K562 (cell line): ENCODE measurements around the gene CD14. TPM values are rescaled to one million over a fixed set of nuclear protein-coding genes. Genes with fewer than 3 reads are reported as not detected.
A peak's percentile ranks its signal among the peaks of the same experiment; 100 is the strongest.

Experiments used
- ARHGAP35 ChIP-seq: fragments of 450-650 bp; IDR thresholded peaks from 2 replicates; pipeline ENCODE4 v1.6.1; 2018; ENCODE audit not compliant: partially characterized antibody
- ATF1 ChIP-seq, 2 experiments: fragments of 450-650 bp in 1 of 2; IDR thresholded peaks; 2 replicates each; pipeline ENCODE4 v1.6.1; 2016; ENCODE audit warnings: missing compliant biosample characterization in 1 of 2, missing genetic modification characterization in 1 of 2
- DACH1 ChIP-seq: fragments of 450-650 bp; IDR thresholded peaks from 2 replicates; pipeline ENCODE4 v1.6.1; 2018; ENCODE audit not compliant: partially characterized antibody
- DMBX1 ChIP-seq: fragments of 250-450 bp; sonication (Bioruptor Pico); IDR thresholded peaks from 2 replicates; pipeline ENCODE4 v1.8.0; 2022; ENCODE audit warnings: inconsistent platforms, mild to moderate bottlenecking, moderate library complexity, borderline replicate concordance
- ELF2 ChIP-seq: fragments of 250-450 bp; sonication (Bioruptor Pico); IDR thresholded peaks from 2 replicates; pipeline ENCODE4 v1.5.0; 2021; ENCODE audit warnings: mild to moderate bottlenecking
- ELF4 ChIP-seq: fragments of 450-650 bp; formaldehyde crosslinking; IDR thresholded peaks from 2 replicates; pipeline ENCODE4 v1.4.0; 2022; ENCODE audit warnings: missing genetic modification characterization
- ETV6 ChIP-seq, 3 experiments: fragments of 150-350 bp in 1 of 3; sonication (generic) in 1 of 3; formaldehyde crosslinking in 1 of 3; IDR thresholded peaks; 2 replicates each; pipeline versions ENCODE4 v1.6.1 to v1.8.0; 2014 to 2022; ENCODE audit warnings: borderline replicate concordance in 2 of 3, low read depth in 2 of 3, antibody characterized with exemption in 1 of 3, low read length in 1 of 3, mild to moderate bottlenecking in 1 of 3, missing genetic modification reagents in 1 of 3
- HNRNPL ChIP-seq: fragments of 200-400 bp; formaldehyde crosslinking; IDR thresholded peaks from 2 replicates; pipeline ENCODE4 v1.6.1; 2017; ENCODE audit warnings: low read depth, mild to moderate bottlenecking, low read length
- KLF6 ChIP-seq: fragments of 250-450 bp; sonication (Bioruptor Pico); IDR thresholded peaks from 2 replicates; pipeline ENCODE4 v1.4.0; 2020; ENCODE audit warnings: mild to moderate bottlenecking, moderate library complexity, borderline replicate concordance
- L3MBTL2 ChIP-seq: fragments of 450-650 bp; IDR thresholded peaks from 2 replicates; pipeline ENCODE4 v1.6.1; 2016; ENCODE audit warnings: mild to moderate bottlenecking, moderate library complexity
- MTA1 ChIP-seq: fragments of 450-650 bp; IDR thresholded peaks from 2 replicates; pipeline ENCODE4 v1.6.1; 2017; ENCODE audit warnings: borderline replicate concordance
- MYNN ChIP-seq, 2 experiments: sonication (generic); formaldehyde crosslinking in 1 of 2; IDR thresholded peaks; 2 replicates each; pipeline versions ENCODE4 v1.5.0 to v1.6.1; 2016 to 2020; ENCODE audit warnings: antibody characterized with exemption in 1 of 2, missing genetic modification reagents in 1 of 2
- NFIX ChIP-seq: fragments of 250-450 bp; sonication (Bioruptor Pico); IDR thresholded peaks from 2 replicates; pipeline ENCODE4 v1.4.0; 2020; ENCODE audit warnings: low read depth, mild to moderate bottlenecking, moderate library complexity
- NONO ChIP-seq, 2 experiments: fragments of 200-400 bp in 1 of 2; fragments of 450-650 bp in 1 of 2; formaldehyde crosslinking in 1 of 2; IDR thresholded peaks; 2 replicates each; pipeline ENCODE4 v1.6.1; 2017; ENCODE audit warnings: low read depth in 2 of 2, mild to moderate bottlenecking in 2 of 2, moderate library complexity in 2 of 2, low read length in 1 of 2
- NR2C2 ChIP-seq, 2 experiments: fragments of 200-800 bp in 1 of 2; sonication (Bioruptor generic) in 1 of 2; sonication (generic) in 1 of 2; formaldehyde crosslinking in 1 of 2; IDR thresholded peaks; 2 replicates each; pipeline versions ENCODE4 v1.6.1 to v1.8.0; 2016 to 2022; ENCODE audit warnings: mild to moderate bottlenecking in 1 of 2, missing compliant biosample characterization in 1 of 2, missing genetic modification characterization in 1 of 2, missing genetic modification reagents in 1 of 2
- RFX1 ChIP-seq: fragments of 450-650 bp; IDR thresholded peaks from 2 replicates; pipeline ENCODE4 v1.6.1; 2016; ENCODE audit warnings: mild to moderate bottlenecking, moderate library complexity
- RFX5 ChIP-seq: IDR thresholded peaks from 2 replicates; pipeline ENCODE4 v1.6.1; 2011; ENCODE audit warnings: low read depth, mild to moderate bottlenecking, improper control_type of control experiment, low read length
- SAP30 ChIP-seq: fragments of 200-600 bp; sonication (generic); IDR thresholded peaks from 2 replicates; pipeline ENCODE4 v1.6.1; 2012; ENCODE audit warnings: borderline replicate concordance, low read depth, mild to moderate bottlenecking, moderate library complexity, low read length, control low read depth, inconsistent platforms; ENCODE audit not compliant: insufficient read depth, poor library complexity, severe bottlenecking
- SPI1 ChIP-seq: IDR thresholded peaks from 2 replicates; pipeline ENCODE4 v1.6.1; 2011; ENCODE audit warnings: low read depth, low read length, control low read depth, borderline replicate concordance
- TGIF2 ChIP-seq: sonication (generic); formaldehyde crosslinking; IDR thresholded peaks from 2 replicates; pipeline ENCODE4 v1.8.1; 2022; ENCODE audit warnings: mild to moderate bottlenecking, missing genetic modification reagents, moderate library complexity
- ZNF274 ChIP-seq: IDR thresholded peaks from 2 replicates; pipeline ENCODE4 v1.6.1; 2011; ENCODE audit warnings: low read depth, mild to moderate bottlenecking, low read length, moderate library complexity, borderline replicate concordance
- ZNF766 ChIP-seq: fragments of 200-800 bp; sonication (Bioruptor generic); conservative IDR thresholded peaks from 2 replicates; pipeline ENCODE4 v1.6.1; 2016; ENCODE audit warnings: missing genetic modification characterization, missing compliant biosample characterization
- polyA plus RNA-seq, 8 experiments: library from polyadenylated mRNA; depleted of rRNA in 4 of 8; stranded (reverse) in 5 of 8; unstranded in 3 of 8; fragments of >200 nt; fragmentation: Nextera tagmentation in 2 of 8; fragmentation: Illumina TruSeq in 1 of 8; extraction: Ambion mirVana in 2 of 8; extraction: Trizol in 1 of 8; gene quantifications; 2 replicates each; pipeline versions ENCODE4 v1.2.1 to v1.2.3, GENCODE V29; 2011 to 2014; ENCODE audit warnings: inconsistent platforms in 1 of 8, missing spikeins in 1 of 8
- total RNA-seq, 7 experiments: library from RNA; depleted of rRNA in 6 of 7; stranded (reverse); fragments of >200 nt in 6 of 7; fragmentation: Illumina TruSeq in 2 of 7; extraction: Trizol in 2 of 7; gene quantifications; 2 replicates each; pipeline versions ENCODE4 v1.2.1 to v1.2.3, GENCODE V29; 2011 to 2021; ENCODE audit warnings: low replicate concordance in 1 of 7
- TF ChIP-seq, protein P1 (sequence below): fragments of 450-650 bp; IDR thresholded peaks from 2 replicates; pipeline ENCODE4 v1.6.1; 2016; ENCODE audit warnings: low read depth, mild to moderate bottlenecking, moderate library complexity
- TF ChIP-seq, protein P2 (sequence below): sonication (generic); formaldehyde crosslinking; IDR thresholded peaks from 2 replicates; pipeline ENCODE4 v1.8.0; 2022; ENCODE audit warnings: mild to moderate bottlenecking, missing genetic modification reagents
- TF ChIP-seq, protein P3 (sequence below), 2 experiments: fragments of 250-450 bp in 1 of 2; fragments of 450-650 bp in 1 of 2; sonication (Bioruptor Pico) in 1 of 2; IDR thresholded peaks; 2 replicates each; pipeline versions ENCODE4 v1.6.1 to v1.8.0; 2016 to 2021; ENCODE audit warnings: mild to moderate bottlenecking in 2 of 2, moderate library complexity in 2 of 2, missing compliant biosample characterization in 1 of 2, missing genetic modification characterization in 1 of 2

The CD14 gene
- total and polyA plus RNA-seq, 9 of the 15 experiments (the other 6 are each of a cell fraction or from before 2014, with no cell fraction given), result 0.07 to 0.47 (median 0.14) TPM; not detected in 2

DNA sequence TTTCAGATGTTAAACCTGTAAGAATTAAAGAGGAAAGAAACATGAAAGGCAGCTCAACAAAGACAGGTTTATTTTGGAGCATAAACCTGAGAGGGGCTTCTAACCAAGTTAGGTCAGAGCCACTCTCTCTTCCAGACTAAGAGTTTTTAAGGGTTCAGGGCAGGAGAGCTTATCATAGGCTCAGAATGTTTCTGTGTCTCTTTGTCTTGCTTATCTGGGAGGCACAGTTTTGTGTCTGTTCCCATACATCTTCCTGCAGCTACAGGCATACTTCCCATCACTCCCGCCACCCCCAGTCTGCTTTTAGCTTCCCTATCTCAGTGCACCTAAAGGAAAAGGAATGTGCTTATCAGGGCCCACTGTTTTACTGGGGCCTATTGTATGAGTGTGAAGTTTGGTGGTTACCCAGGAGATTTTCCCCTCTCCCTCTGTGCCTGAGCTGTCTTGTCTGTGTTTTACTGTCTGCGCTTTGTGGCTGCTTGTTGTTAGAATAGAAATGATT lies 21.9 kb downstream of the CD14 start (continued):
- TF ChIP-seq ARHGAP35 (no peak), ZNF274 (peak; percentile 44; the same call in 1 of the 2 replicates), SPI1 (no peak), RFX1 (peak; percentile 69), SAP30 (no peak), ELF4 (CRISPR knock-in tag) (peak; percentile 60; the same call in 1 of the 2 replicates), MTA1 (peak; percentile 81), ELF2 (no peak), ATF1 (CRISPR knock-in tag; IDR thresholded peaks at IDR 0.05) (no peak), ATF1 (tag; IDR thresholded peaks at IDR 0.05) (peak; percentile 30; the same call in 1 of the 2 replicates), DMBX1 (CRISPR knock-in tag) (peak; percentile 92), ETV6 (IDR thresholded peaks at IDR 0.05; ENCODE audit: borderline replicate concordance in 1 of 2, low read depth in 2 of 2, low read length in 1 of 2) (peak; percentile 69 to 87; a peak in 3 of 4 replicates), ETV6 (CRISPR knock-in tag; IDR thresholded peaks at IDR 0.05; ENCODE audit: borderline replicate concordance) (no peak), ZNF766 (CRISPR knock-in tag) (0 out of 2 replicates have a peak, but pooled peaks have one; percentile 45), L3MBTL2 (no peak), NR2C2 (CRISPR knock-in tag; IDR thresholded peaks at IDR 0.05) (no peak), NR2C2 (tag; IDR thresholded peaks at IDR 0.05) (no peak; the same call in 1 of the 2 replicates), KLF6 (CRISPR knock-in tag) (no peak), RFX5 (no peak), TGIF2 (CRISPR knock-in tag) (no peak), NONO (IDR thresholded peaks at IDR 0.05; ENCODE audit: low read depth in 2 of 2, low read length in 1 of 2) (0 out of 4 replicates have a peak, but pooled peaks of 1 of the 2 experiments have one; percentile 42), DACH1 (peak; percentile 8), NFIX (CRISPR knock-in tag) (no peak), HNRNPL (no peak), MYNN (IDR thresholded peaks at IDR 0.05) (peak; percentile 85), MYNN (CRISPR knock-in tag; IDR thresholded peaks at IDR 0.05) (no peak)
- TF ChIP-seq, protein P1, sequence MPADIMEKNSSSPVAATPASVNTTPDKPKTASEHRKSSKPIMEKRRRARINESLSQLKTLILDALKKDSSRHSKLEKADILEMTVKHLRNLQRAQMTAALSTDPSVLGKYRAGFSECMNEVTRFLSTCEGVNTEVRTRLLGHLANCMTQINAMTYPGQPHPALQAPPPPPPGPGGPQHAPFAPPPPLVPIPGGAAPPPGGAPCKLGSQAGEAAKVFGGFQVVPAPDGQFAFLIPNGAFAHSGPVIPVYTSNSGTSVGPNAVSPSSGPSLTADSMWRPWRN, result peak; percentile 70; the same call in 1 of the 2 replicates
- TF ChIP-seq, protein P2, sequence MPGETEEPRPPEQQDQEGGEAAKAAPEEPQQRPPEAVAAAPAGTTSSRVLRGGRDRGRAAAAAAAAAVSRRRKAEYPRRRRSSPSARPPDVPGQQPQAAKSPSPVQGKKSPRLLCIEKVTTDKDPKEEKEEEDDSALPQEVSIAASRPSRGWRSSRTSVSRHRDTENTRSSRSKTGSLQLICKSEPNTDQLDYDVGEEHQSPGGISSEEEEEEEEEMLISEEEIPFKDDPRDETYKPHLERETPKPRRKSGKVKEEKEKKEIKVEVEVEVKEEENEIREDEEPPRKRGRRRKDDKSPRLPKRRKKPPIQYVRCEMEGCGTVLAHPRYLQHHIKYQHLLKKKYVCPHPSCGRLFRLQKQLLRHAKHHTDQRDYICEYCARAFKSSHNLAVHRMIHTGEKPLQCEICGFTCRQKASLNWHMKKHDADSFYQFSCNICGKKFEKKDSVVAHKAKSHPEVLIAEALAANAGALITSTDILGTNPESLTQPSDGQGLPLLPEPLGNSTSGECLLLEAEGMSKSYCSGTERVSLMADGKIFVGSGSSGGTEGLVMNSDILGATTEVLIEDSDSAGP, result no peak
- TF ChIP-seq, protein P3, sequence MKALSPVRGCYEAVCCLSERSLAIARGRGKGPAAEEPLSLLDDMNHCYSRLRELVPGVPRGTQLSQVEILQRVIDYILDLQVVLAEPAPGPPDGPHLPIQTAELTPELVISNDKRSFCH (CRISPR knock-in tag; IDR thresholded peaks at IDR 0.05), result no peak
- TF ChIP-seq, protein P3 (tag; IDR thresholded peaks at IDR 0.05), result peak; percentile 73
